SK-N-SH treated with all-trans-retinoic acid at 6 μM for 48 hours (cell line): ENCODE data around the gene ILRUN.

Source experiments
- ATAC-seq: fragments of 200-7000 bp; cut with Tn5 transposase; 3 replicates; pipeline ENCODE4 v1.9.1; 2020; ENCODE audit warnings: mild to moderate bottlenecking, moderate library complexity
- ARNTL ChIP-seq: fragments of 450-650 bp; formaldehyde crosslinking; IDR thresholded peaks from 2 replicates; pipeline ENCODE4 v1.5.0; 2020; ENCODE audit warnings: low read depth, mild to moderate bottlenecking, moderate library complexity, borderline replicate concordance
- BACH2 ChIP-seq: fragments of 250-450 bp; sonication (Bioruptor Pico); IDR thresholded peaks from 2 replicates; pipeline ENCODE4 v1.9.0; 2021; ENCODE audit warnings: mild to moderate bottlenecking, borderline replicate concordance
- CSDC2 ChIP-seq: fragments of 250-450 bp; sonication (Bioruptor Pico); IDR thresholded peaks from 2 replicates; pipeline ENCODE4 v1.5.0; 2020; ENCODE audit warnings: mild to moderate bottlenecking, moderate library complexity
- ESRRG ChIP-seq: fragments of 250-450 bp; sonication (Bioruptor Pico); IDR thresholded peaks from 2 replicates; pipeline ENCODE4 v1.6.1; 2021; ENCODE audit warnings: mild to moderate bottlenecking
- GLIS3 ChIP-seq: fragments of 250-450 bp; sonication (Bioruptor Pico); IDR thresholded peaks from 2 replicates; pipeline ENCODE4 v1.5.0; 2020; ENCODE audit warnings: mild to moderate bottlenecking, moderate library complexity
- ISL1 ChIP-seq: fragments of 250-450 bp; sonication (Bioruptor Pico); IDR thresholded peaks from 2 replicates; pipeline ENCODE4 v2.1.2; 2022; ENCODE audit warnings: mild to moderate bottlenecking, moderate library complexity
- OSR1 ChIP-seq: fragments of 250-450 bp; sonication (Bioruptor Pico); IDR thresholded peaks from 2 replicates; pipeline ENCODE4 v1.8.0; 2022; ENCODE audit warnings: moderate library complexity, mild to moderate bottlenecking, inconsistent platforms
- PPARA ChIP-seq: fragments of 250-450 bp; sonication (Bioruptor Pico); IDR thresholded peaks from 2 replicates; pipeline ENCODE4 v1.5.0; 2020; ENCODE audit warnings: mild to moderate bottlenecking, borderline replicate concordance
- RARB ChIP-seq: fragments of 250-450 bp; sonication (Bioruptor Pico); IDR thresholded peaks from 2 replicates; pipeline ENCODE4 v1.8.0; 2021; ENCODE audit warnings: mild to moderate bottlenecking, moderate library complexity
- SNAI2 ChIP-seq: fragments of 250-450 bp; sonication (Bioruptor Pico); IDR thresholded peaks from 2 replicates; pipeline ENCODE4 v1.5.0; 2020; ENCODE audit warnings: mild to moderate bottlenecking, moderate library complexity
- TCF4 ChIP-seq: fragments of 250-450 bp; sonication (Bioruptor Pico); IDR thresholded peaks from 2 replicates; pipeline ENCODE4 v1.8.0; 2021; ENCODE audit warnings: mild to moderate bottlenecking, moderate library complexity, borderline replicate concordance
- TOX ChIP-seq: fragments of 250-450 bp; sonication (Bioruptor Pico); IDR thresholded peaks from 2 replicates; pipeline ENCODE4 v1.8.0; 2021; ENCODE audit warnings: mild to moderate bottlenecking, moderate library complexity, borderline replicate concordance
- ZC3H10 ChIP-seq: fragments of 250-450 bp; sonication (Bioruptor Pico); IDR thresholded peaks from 2 replicates; pipeline ENCODE4 v1.5.1; 2021; ENCODE audit warnings: mild to moderate bottlenecking, moderate library complexity
- ZFP3 ChIP-seq: fragments of 250-450 bp; sonication (Bioruptor Pico); IDR thresholded peaks from 2 replicates; pipeline ENCODE4 v1.5.0; 2020; ENCODE audit warnings: mild to moderate bottlenecking, moderate library complexity
- ZFP30 ChIP-seq: fragments of 450-650 bp; formaldehyde crosslinking; IDR thresholded peaks from 2 replicates; pipeline ENCODE4 v1.5.0; 2022; ENCODE audit warnings: mild to moderate bottlenecking, moderate library complexity
- ZNF565 ChIP-seq: fragments of 450-650 bp; formaldehyde crosslinking; conservative IDR thresholded peaks from 2 replicates; pipeline ENCODE4 v1.5.0; 2020; ENCODE audit warnings: low read depth, mild to moderate bottlenecking, moderate library complexity
- ZNF70 ChIP-seq: fragments of 450-650 bp; formaldehyde crosslinking; IDR thresholded peaks from 2 replicates; pipeline ENCODE4 v1.5.0; 2020; ENCODE audit warnings: mild to moderate bottlenecking, moderate library complexity
- ZNF8 ChIP-seq: fragments of 450-650 bp; formaldehyde crosslinking; IDR thresholded peaks from 2 replicates; pipeline ENCODE4 v1.5.0; 2020; ENCODE audit warnings: mild to moderate bottlenecking, moderate library complexity
- TF ChIP-seq, protein P1 (sequence below): fragments of 250-450 bp; sonication (Bioruptor Pico); IDR thresholded peaks from 2 replicates; pipeline ENCODE4 v1.8.0; 2020; ENCODE audit warnings: mild to moderate bottlenecking, moderate library complexity, borderline replicate concordance
- TF ChIP-seq, protein P2 (sequence below): fragments of 250-450 bp; sonication (Bioruptor Pico); IDR thresholded peaks from 2 replicates; pipeline ENCODE4 v1.8.0; 2021; ENCODE audit warnings: low read depth, mild to moderate bottlenecking, moderate library complexity, borderline replicate concordance
- TF ChIP-seq, protein P3 (sequence below): fragments of 250-450 bp; sonication (Bioruptor Pico); IDR thresholded peaks from 2 replicates; pipeline ENCODE4 v1.5.1; 2021; ENCODE audit warnings: mild to moderate bottlenecking, moderate library complexity

Gene ILRUN

DNA sequence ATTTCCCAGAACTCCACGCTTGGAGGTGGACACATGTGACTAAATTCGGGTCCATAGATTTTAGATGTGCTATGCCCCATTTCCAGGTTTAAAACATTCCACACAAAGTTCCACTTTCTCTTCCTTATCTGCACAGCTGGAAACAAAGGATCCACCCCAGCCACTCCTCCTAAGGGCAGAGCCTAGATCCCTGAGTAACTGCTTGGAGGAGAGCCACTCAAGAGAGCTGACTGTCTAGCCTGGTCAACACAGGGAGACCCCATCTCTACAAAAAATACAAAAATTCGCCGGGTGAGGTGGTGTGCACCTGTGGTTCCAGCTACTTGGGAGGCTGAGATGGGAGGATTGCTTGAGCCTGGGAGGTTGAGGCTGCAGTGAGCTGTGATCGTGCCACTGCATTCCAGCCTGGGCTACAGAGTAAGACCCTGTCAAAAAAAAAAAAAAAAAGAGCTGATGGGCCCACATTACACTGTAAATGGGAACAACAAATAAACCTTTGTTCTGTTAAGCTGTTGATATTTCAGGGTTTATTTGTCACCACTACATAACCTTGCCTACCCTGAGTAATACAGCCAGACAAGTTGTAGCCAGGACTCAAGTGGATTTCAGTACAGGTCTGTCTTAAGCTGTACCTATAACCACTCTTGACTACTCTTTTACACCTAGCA is 35.0 kb upstream of the ILRUN start:
- TF ChIP-seq ZNF565 (CRISPR knock-in tag) = no peak
- TF ChIP-seq ESRRG (CRISPR knock-in tag) = no peak
- TF ChIP-seq ZC3H10 (CRISPR knock-in tag) = no peak
- TF ChIP-seq, protein P1, sequence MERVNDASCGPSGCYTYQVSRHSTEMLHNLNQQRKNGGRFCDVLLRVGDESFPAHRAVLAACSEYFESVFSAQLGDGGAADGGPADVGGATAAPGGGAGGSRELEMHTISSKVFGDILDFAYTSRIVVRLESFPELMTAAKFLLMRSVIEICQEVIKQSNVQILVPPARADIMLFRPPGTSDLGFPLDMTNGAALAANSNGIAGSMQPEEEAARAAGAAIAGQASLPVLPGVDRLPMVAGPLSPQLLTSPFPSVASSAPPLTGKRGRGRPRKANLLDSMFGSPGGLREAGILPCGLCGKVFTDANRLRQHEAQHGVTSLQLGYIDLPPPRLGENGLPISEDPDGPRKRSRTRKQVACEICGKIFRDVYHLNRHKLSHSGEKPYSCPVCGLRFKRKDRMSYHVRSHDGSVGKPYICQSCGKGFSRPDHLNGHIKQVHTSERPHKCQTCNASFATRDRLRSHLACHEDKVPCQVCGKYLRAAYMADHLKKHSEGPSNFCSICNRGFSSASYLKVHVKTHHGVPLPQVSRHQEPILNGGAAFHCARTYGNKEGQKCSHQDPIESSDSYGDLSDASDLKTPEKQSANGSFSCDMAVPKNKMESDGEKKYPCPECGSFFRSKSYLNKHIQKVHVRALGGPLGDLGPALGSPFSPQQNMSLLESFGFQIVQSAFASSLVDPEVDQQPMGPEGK (CRISPR knock-in tag) = no peak
- TF ChIP-seq ISL1 = no peak
- TF ChIP-seq GLIS3 (CRISPR knock-in tag) = no peak
- no peak for TF ChIP-seq ZNF8 (CRISPR knock-in tag)
- TF ChIP-seq ARNTL = no peak
- no peak for TF ChIP-seq ZFP30 (CRISPR knock-in tag)
- TF ChIP-seq BACH2 = no peak
- TF ChIP-seq, protein P2, sequence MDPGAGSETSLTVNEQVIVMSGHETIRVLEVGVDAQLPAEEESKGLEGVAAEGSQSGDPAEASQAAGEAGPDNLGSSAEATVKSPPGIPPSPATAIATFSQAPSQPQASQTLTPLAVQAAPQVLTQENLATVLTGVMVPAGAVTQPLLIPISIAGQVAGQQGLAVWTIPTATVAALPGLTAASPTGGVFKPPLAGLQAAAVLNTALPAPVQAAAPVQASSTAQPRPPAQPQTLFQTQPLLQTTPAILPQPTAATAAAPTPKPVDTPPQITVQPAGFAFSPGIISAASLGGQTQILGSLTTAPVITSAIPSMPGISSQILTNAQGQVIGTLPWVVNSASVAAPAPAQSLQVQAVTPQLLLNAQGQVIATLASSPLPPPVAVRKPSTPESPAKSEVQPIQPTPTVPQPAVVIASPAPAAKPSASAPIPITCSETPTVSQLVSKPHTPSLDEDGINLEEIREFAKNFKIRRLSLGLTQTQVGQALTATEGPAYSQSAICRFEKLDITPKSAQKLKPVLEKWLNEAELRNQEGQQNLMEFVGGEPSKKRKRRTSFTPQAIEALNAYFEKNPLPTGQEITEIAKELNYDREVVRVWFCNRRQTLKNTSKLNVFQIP (CRISPR knock-in tag) = no peak
- ATAC-seq = no peak

DNA sequence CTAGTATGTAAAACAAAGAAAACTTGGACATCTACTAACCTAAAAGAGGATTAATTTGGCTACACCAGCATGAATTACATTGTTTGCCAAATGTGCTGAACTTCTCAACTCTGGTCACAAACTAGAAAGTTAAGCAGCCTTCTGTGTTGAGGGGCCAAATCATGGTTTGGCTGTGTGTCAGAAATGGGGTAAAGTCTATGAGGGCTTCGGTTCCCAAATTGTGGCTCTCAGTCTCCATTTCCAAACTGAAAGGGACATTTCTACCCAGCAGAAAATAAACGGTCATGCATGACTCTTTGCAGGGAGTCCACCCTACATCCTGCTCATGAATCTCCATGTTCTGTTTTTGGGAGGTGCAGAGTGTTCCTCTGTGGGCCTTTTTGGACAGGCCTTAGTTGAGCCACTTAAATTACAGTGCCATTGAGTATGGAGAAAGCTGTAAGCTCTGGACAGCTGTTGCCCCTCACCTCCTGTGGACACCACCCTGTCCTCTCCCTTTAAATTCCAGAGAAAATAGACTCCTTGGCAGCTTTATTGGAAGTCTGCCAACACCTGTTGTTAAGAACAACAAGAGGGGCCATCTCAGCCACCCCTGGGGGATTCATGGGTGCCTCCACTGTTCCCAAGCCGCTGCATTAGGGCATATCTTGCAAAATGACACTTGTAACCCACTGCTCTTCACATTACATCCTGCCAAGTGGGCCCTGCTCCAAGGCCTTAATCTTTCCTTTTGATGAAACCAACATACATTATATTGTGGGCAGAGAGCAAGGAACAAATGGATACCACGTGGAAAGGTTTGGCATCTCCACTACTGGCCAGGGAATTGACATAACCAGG is 33.3 kb upstream of the ILRUN start:
- ATAC-seq = no peak
- no peak for TF ChIP-seq ZNF565 (CRISPR knock-in tag)
- TF ChIP-seq BACH2 = no peak
- TF ChIP-seq RARB (CRISPR knock-in tag) = no peak
- TF ChIP-seq ESRRG (CRISPR knock-in tag) = no peak
- TF ChIP-seq OSR1 (CRISPR knock-in tag) = no peak
- no peak for TF ChIP-seq TCF4 (CRISPR knock-in tag)
- no peak for TF ChIP-seq ARNTL
- TF ChIP-seq, protein P2 (CRISPR knock-in tag) = no peak
- no peak for TF ChIP-seq ZFP3 (CRISPR knock-in tag)
- TF ChIP-seq ZC3H10 (CRISPR knock-in tag) = no peak
- TF ChIP-seq ZNF70 = no peak
- TF ChIP-seq, protein P1 (CRISPR knock-in tag) = no peak
- no peak for TF ChIP-seq TOX
- TF ChIP-seq GLIS3 (CRISPR knock-in tag) = no peak
- no peak for TF ChIP-seq SNAI2 (CRISPR knock-in tag)
- no peak for TF ChIP-seq CSDC2 (CRISPR knock-in tag)
- TF ChIP-seq, protein P3, sequence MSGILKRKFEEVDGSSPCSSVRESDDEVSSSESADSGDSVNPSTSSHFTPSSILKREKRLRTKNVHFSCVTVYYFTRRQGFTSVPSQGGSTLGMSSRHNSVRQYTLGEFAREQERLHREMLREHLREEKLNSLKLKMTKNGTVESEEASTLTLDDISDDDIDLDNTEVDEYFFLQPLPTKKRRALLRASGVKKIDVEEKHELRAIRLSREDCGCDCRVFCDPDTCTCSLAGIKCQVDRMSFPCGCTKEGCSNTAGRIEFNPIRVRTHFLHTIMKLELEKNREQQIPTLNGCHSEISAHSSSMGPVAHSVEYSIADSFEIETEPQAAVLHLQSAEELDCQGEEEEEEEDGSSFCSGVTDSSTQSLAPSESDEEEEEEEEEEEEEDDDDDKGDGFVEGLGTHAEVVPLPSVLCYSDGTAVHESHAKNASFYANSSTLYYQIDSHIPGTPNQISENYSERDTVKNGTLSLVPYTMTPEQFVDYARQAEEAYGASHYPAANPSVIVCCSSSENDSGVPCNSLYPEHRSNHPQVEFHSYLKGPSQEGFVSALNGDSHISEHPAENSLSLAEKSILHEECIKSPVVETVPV (CRISPR knock-in tag) = no peak
- no peak for TF ChIP-seq ZFP30 (CRISPR knock-in tag)
- no peak for TF ChIP-seq ZNF8 (CRISPR knock-in tag)

DNA sequence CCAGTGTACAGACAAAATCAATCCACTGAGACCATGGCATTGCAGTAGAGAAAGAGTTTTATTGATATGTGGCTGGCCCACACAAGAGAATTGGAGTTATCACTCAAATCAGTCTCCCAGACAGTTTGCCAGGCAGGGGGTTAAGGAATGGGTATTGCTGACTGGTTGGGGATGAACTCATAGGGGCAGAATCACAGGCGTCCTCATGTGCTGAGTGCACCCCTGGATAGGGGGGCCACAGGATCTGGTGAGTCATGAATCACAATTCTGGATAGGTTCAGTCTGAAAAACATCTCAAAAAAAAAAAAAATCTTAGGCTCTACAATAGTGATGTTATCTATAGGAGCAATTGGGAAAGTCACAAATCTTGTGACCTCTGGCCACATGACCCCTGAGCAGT is 29.5 kb upstream of the ILRUN start:
- no peak for ATAC-seq
- TF ChIP-seq GLIS3 (CRISPR knock-in tag) = no peak
- no peak for TF ChIP-seq SNAI2 (CRISPR knock-in tag)
- no peak for TF ChIP-seq ZFP30 (CRISPR knock-in tag)
- TF ChIP-seq PPARA = no peak
- TF ChIP-seq ZNF8 (CRISPR knock-in tag) = no peak
- no peak for TF ChIP-seq TOX
- no peak for TF ChIP-seq RARB (CRISPR knock-in tag)
- TF ChIP-seq ZFP3 (CRISPR knock-in tag) = no peak
- TF ChIP-seq, protein P1 (CRISPR knock-in tag) = no peak
